22Rv1 (cell line): Measurements from ENCODE around the gene TPRG1.

ENCODE experiments used
- H3K27ac ChIP-seq: fragments of 450-650 bp; 2 replicates; pipeline ENCODE4 v1.5.1; 2017
- CTCF ChIP-seq: fragments of 450-650 bp; IDR thresholded peaks from 2 replicates; pipeline ENCODE4 v1.5.1; 2017; ENCODE audit warnings: mild to moderate bottlenecking
- ZFX ChIP-seq: fragments of 450-650 bp; IDR thresholded peaks from 2 replicates; pipeline ENCODE4 v1.6.1; 2017; ENCODE audit warnings: antibody characterized with exemption, borderline replicate concordance

TPRG1 gene

GRCh38 chr3:189355481-189356201 lies 183.9 kb downstream of the TPRG1 start:
- TF ChIP-seq ZFX (no peak), CTCF (no peak)
- no peak overlapping the region for H3K27ac ChIP-seq

- no peak overlapping the region for H3K27ac ChIP-seq
- TF ChIP-seq ZFX (no peak), CTCF (no peak)
These were observed 188.5 kb downstream of the TPRG1 start for GRCh38 chr3:189360291-189360690.

- TF ChIP-seq ZFX (no peak), CTCF (no peak)
- no peak overlapping the region for H3K27ac ChIP-seq
These were observed 189.5 kb downstream of the TPRG1 start for GRCh38 chr3:189361103-189361835.

- no peak for TF ChIP-seq CTCF
- TF ChIP-seq ZFX: no peak
- H3K27ac ChIP-seq: no peak overlapping the region
These were observed 192.0 kb downstream of the TPRG1 start for GRCh38 chr3:189363590-189364255.

GRCh38 chr3:189365609-189366564 lies 194.1 kb downstream of the TPRG1 start:
- no peak overlapping the region for H3K27ac ChIP-seq
- TF ChIP-seq CTCF: no peak
- no peak for TF ChIP-seq ZFX

- TF ChIP-seq ZFX (no peak), CTCF (no peak)
These were observed 196.6 kb downstream of the TPRG1 start for GRCh38 chr3:189368384-189368783.

More at GRCh38 chr3:189368384-189368783, 196.6 kb downstream of the TPRG1 start:
- no peak overlapping the region for H3K27ac ChIP-seq
